DND-41 (cell line): Measurements from ENCODE around the gene ME3.

Experiments
- ATAC-seq: fragments of 200-7000 bp; cut with Tn5 transposase; 3 replicates; pipeline ENCODE4 v1.9.1; 2021; ENCODE audit warnings: low read depth; ENCODE audit not compliant: insufficient read depth
- DNase-seq: peaks from one replicate; pipeline ENCODE4 v3.0.0-alpha.2; 2020
- H2AFZ ChIP-seq: 2 replicates; pipeline ENCODE4 v1.6.0; 2012; ENCODE audit warnings: low read depth, low read length
- H3K27ac ChIP-seq: 2 replicates; pipeline ENCODE4 v1.5.1; 2012; ENCODE audit warnings: low read length, inconsistent platforms
- H3K27me3 ChIP-seq: fragments of 200-600 bp; sonication (generic); 2 replicates; pipeline ENCODE4 v1.6.0; 2012; ENCODE audit warnings: low read length, mild to moderate bottlenecking, inconsistent platforms; ENCODE audit not compliant: insufficient read depth, poor library complexity
- H3K36me3 ChIP-seq: 2 replicates; pipeline ENCODE4 v1.5.1; 2012; ENCODE audit warnings: low read length, inconsistent platforms; ENCODE audit not compliant: insufficient read depth
- H3K4me1 ChIP-seq: 2 replicates; pipeline ENCODE4 v1.5.1; 2012; ENCODE audit warnings: mild to moderate bottlenecking, low read length; ENCODE audit not compliant: insufficient read depth
- H3K4me2 ChIP-seq: 2 replicates; pipeline ENCODE4 v1.6.0; 2012; ENCODE audit warnings: mild to moderate bottlenecking, moderate library complexity, low read length, inconsistent platforms; ENCODE audit not compliant: insufficient read depth
- H3K4me3 ChIP-seq, 2 experiments: fragments of 200-600 bp in 1 of 2; shearing (Covaris generic) in 1 of 2; 2 replicates each; pipeline ENCODE4 v1.5.1; 2012 to 2016; ENCODE audit warnings: inconsistent platforms in 2 of 2, low read length in 2 of 2, mild to moderate bottlenecking in 2 of 2, low read depth in 1 of 2, moderate library complexity in 1 of 2
- H3K79me2 ChIP-seq: 2 replicates; pipeline ENCODE4 v1.6.0; 2012; ENCODE audit warnings: low read length, inconsistent platforms; ENCODE audit not compliant: insufficient read depth
- H3K9ac ChIP-seq: 2 replicates; pipeline ENCODE4 v1.6.0; 2012; ENCODE audit warnings: low read depth, mild to moderate bottlenecking, inconsistent platforms, low read length, moderate library complexity
- H3K9me3 ChIP-seq: 2 replicates; pipeline ENCODE4 v1.5.1; 2012; ENCODE audit warnings: low read length, moderate library complexity, mild to moderate bottlenecking, inconsistent platforms; ENCODE audit not compliant: insufficient read depth, severe bottlenecking
- H4K20me1 ChIP-seq: 2 replicates; pipeline ENCODE4 v1.6.0; 2012; ENCODE audit warnings: low read length; ENCODE audit not compliant: insufficient read depth
- EZH2 ChIP-seq: IDR thresholded peaks from 3 replicates; pipeline ENCODE4 v1.6.1; 2012; ENCODE audit warnings: borderline replicate concordance, low read depth, mild to moderate bottlenecking, moderate library complexity, low read length, inconsistent platforms; ENCODE audit not compliant: severe bottlenecking
- TF ChIP-seq, protein P1 (sequence below): IDR thresholded peaks from 2 replicates; pipeline ENCODE4 v1.5.1; 2012; ENCODE audit warnings: borderline replicate concordance, low read length, moderate library complexity, mild to moderate bottlenecking; ENCODE audit not compliant: poor library complexity, severe bottlenecking; ENCODE audit errors: extremely low read depth

ME3 gene

DNA sequence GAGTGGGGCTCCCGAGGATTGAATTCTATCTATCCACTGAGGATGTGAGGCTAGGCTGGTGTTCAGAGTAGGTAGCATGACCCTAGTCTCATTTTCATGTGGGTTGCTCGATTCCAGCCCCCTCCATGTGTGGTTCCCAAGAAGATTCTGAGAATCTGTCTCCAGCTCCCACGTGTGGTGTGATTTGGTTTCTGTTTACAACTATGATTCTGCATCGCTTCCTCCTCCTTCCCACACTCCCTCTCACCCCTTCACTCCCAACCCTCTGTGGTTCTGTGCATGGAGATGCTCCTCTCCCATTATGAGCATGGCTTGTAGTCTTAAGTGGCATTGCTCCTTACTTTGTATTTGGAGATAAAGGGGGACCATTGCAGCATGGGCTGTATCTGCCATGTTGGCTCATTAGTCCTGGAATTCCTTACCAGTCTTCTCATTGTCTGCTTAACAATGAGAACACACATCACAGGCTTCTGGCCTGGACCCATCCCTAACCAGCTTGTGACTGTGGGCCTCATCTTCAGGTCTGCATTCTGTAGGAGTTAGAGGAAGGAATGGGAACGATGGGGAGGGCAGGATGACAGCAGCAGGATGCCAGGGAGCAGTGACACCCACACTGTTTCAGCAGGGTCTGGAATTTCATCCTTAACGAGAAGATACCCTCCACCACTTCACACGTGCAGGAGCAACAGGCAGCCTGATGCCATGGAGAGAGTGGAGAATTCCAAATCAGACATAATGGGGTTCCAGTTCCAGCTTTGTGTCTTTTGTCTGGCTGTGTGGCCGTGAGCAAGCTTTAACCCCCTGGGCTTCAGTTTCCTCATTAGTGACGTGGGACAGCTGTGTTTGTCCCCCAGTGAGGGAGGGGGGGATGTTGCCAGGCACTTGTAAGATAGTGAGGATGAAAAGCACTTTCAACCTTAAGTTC, 211.7 kb downstream of the ME3 start:
- H3K9ac ChIP-seq = no peak overlapping the region
- H2AFZ ChIP-seq = no peak overlapping the region
- TF ChIP-seq, protein P1, sequence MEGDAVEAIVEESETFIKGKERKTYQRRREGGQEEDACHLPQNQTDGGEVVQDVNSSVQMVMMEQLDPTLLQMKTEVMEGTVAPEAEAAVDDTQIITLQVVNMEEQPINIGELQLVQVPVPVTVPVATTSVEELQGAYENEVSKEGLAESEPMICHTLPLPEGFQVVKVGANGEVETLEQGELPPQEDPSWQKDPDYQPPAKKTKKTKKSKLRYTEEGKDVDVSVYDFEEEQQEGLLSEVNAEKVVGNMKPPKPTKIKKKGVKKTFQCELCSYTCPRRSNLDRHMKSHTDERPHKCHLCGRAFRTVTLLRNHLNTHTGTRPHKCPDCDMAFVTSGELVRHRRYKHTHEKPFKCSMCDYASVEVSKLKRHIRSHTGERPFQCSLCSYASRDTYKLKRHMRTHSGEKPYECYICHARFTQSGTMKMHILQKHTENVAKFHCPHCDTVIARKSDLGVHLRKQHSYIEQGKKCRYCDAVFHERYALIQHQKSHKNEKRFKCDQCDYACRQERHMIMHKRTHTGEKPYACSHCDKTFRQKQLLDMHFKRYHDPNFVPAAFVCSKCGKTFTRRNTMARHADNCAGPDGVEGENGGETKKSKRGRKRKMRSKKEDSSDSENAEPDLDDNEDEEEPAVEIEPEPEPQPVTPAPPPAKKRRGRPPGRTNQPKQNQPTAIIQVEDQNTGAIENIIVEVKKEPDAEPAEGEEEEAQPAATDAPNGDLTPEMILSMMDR = no peak
- TF ChIP-seq EZH2 = no peak
- no peaks in the 10 kb centered on the region for H3K79me2 ChIP-seq
- no peaks in the 10 kb centered on the region for H3K9me3 ChIP-seq
- no peak overlapping the region for H3K27ac ChIP-seq
- no peak for ATAC-seq
- no peaks in the 10 kb centered on the region for H3K4me1 ChIP-seq
- no peaks in the 10 kb centered on the region for H3K27me3 ChIP-seq
- no peaks in the 10 kb centered on the region for H3K36me3 ChIP-seq
- no peak for DNase-seq
- no peak overlapping the region for H3K4me2 ChIP-seq
- H4K20me1 ChIP-seq = 0 out of 2 replicates have a peak, but pooled peaks cover 3% of the 10 kb centered on the region
- H3K4me3 ChIP-seq = no peak overlapping the region

DNA sequence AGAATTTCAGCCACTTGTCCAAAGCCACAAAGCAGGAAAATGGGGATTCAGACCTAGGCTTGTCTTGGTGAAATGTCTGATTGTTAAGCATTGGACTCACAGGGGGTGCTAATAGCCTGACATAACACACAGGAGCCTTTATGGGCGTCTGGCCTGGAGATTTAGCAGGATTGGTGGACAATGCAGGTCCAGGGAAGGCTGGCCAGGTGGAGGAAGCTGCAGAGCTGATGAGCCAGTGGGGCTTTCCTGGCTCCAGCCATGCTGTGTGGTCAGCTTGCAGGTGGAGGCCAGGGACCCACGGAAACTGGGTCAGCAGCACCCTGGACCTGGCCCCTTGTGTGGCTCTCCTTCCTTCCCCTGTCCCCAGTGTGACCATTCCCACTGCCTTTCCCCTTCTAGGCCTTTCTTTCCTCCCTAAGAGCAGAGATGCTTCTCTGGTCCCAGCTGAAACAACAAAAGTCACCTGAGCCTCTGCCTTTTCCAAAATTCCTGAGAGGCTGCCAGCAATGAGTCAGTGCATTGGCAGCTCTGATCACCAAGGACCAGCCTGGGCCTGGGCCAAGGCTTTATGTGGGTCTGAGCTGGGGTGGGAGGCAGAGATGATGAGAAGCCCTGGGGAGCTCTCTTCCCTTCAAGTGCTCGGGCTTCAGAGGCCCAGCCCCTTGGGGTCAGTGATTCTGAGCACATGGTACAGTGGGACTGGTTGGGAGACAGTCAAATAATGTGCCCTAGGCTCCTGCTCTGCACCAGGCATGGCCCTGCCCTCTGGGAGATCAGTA, 212.5 kb downstream of the ME3 start:
- no peaks in the 10 kb centered on the region for H3K36me3 ChIP-seq
- TF ChIP-seq, protein P1 = no peak
- no peak for TF ChIP-seq EZH2
- no peak overlapping the region for H3K4me2 ChIP-seq
- H3K27ac ChIP-seq = no peak overlapping the region
- H3K27me3 ChIP-seq = peaks cover 3% of the 10 kb centered on the region
- H3K4me1 ChIP-seq = no peaks in the 10 kb centered on the region
- no peak overlapping the region for H3K9ac ChIP-seq
- DNase-seq (no peak), ATAC-seq (no peak)
- H3K79me2 ChIP-seq = no peaks in the 10 kb centered on the region
- no peak overlapping the region for H2AFZ ChIP-seq
- H3K9me3 ChIP-seq = no peaks in the 10 kb centered on the region
- 0 out of 2 replicates have a peak, but pooled peaks cover 3% of the 10 kb centered on the region for H4K20me1 ChIP-seq
- no peak overlapping the region for H3K4me3 ChIP-seq

DNA sequence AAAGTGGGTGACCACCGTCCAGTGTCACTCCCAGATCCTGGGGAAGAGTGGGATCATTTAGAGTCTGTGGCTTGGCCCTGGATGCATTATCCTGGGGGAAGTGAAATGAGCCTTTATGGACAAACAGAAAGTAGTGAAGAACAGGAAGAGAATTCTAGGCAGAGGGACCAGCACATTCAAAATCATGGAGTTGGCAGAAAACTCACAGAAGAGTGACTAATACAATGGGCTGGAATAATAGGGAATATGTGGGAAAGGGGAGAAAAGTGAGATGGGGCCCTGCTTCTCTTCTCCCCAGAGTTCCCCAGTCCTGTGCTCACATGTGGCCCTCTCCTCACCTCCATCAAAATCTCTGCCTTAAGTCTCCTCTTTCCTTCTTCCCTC, 213.4 kb downstream of the ME3 start:
- peaks cover 4% of the 10 kb centered on the region for H3K27me3 ChIP-seq
- DNase-seq (no peak), ATAC-seq (no peak)
- no peaks in the 10 kb centered on the region for H3K36me3 ChIP-seq
- H3K27ac ChIP-seq = no peak overlapping the region
- H3K9ac ChIP-seq = no peak overlapping the region
- no peak overlapping the region for H3K4me2 ChIP-seq
- no peaks in the 10 kb centered on the region for H3K4me1 ChIP-seq
- no peaks in the 10 kb centered on the region for H3K9me3 ChIP-seq
- no peak for TF ChIP-seq EZH2
- TF ChIP-seq, protein P1 = no peak
- H3K79me2 ChIP-seq = no peaks in the 10 kb centered on the region
- H4K20me1 ChIP-seq = 0 out of 2 replicates have a peak, but pooled peaks cover 3% of the 10 kb centered on the region
- no peak overlapping the region for H2AFZ ChIP-seq
- no peak overlapping the region for H3K4me3 ChIP-seq
